GM21723 (cell line): Measurements from ENCODE around the gene GRHL1.
"Not testable (repeated sequence)": the region's sequence is repeated elsewhere in the genome, so short reads cannot be mapped to it uniquely, and the experiment has no call there.

Experiments used
- ATAC-seq: cut with Tn5 transposase; IDR thresholded peaks from one replicate; pipeline ENCODE4 v1.9.1; 2021; ENCODE audit warnings: mild to moderate bottlenecking, moderate library complexity; ENCODE audit not compliant: unreplicated experiment

GRHL1 gene

GRCh38 chr2:10007921-10008808, 56.7 kb downstream of the GRHL1 start:
- no peak for ATAC-seq

GRCh38 chr2:10008809-10009176, 57.3 kb downstream of the GRHL1 start:
- no peak for ATAC-seq

DNA sequence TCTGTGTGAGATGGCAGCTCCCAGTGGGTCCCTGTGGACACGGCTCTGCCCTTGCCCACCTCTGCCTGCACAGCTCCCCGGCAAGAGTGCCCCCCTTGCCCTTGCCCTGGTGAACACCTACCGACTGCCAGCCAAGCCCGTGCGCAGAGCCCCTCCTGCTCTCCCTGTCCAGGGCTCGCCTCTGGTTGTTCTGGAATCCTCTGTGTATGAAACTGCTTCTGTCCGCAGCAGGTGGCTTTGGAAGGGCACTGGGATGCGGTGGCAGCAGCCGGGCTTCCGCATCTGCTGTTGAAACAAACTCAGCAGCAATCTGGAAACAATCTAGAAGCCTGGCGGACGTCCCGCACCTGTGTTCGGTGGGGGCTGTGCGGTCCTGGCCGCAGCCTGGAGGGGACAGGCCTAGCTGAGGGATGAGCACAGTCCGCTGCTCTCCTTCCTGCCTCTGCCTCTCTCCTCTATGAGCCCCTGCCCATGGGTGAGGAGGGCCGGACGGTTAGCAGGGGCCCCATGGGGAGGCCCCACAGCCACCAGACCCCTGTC, 57.8 kb downstream of the GRHL1 start:
- ATAC-seq, result no peak

DNA sequence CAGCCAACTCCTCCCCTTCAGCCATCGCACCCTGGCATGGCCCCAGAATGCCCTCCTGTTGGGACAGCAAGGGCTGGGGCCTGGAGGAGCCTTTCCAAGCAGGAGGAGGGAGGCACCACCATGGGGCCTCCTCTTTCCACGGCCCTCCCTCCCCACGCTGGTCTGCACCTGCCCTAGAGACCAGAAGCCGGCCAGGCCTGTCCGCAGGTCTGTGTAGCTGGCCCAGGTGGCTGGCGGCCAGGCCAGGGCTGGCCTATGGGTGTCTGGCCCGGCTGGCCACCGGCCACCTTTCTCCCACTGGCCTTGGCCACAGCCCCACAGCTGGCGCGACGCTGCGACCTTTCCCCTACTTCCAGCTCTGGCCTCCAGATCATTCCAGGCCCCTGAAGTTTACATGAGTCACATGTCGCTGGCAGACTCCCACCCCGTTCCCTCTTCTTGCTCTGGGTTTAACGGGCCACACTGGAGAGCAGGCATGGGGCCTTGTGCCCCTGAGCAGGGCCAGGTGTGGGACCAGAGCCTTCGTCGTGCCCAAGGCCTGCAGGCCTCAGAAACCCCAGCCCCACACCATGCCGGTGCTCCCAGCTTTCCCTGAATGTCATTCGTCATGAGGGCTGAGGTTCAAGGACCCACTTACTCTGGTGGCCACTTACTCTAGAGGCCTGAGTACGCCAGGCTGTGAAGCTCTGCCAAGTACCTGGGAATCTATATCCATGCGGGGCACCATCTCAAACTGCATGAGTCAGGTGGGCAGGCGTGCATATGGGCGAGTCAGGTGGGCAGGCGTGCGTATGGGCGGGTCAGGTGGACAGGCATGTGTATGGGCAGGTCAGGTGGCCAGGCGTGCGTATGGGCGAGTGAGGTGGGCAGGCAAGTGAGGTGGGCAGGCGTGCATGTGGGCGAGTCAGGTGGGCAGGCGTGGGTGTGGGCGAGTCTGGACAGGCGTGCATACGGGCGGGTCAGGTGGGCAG, 58.6 kb downstream of the GRHL1 start:
- ATAC-seq, result no peak

DNA sequence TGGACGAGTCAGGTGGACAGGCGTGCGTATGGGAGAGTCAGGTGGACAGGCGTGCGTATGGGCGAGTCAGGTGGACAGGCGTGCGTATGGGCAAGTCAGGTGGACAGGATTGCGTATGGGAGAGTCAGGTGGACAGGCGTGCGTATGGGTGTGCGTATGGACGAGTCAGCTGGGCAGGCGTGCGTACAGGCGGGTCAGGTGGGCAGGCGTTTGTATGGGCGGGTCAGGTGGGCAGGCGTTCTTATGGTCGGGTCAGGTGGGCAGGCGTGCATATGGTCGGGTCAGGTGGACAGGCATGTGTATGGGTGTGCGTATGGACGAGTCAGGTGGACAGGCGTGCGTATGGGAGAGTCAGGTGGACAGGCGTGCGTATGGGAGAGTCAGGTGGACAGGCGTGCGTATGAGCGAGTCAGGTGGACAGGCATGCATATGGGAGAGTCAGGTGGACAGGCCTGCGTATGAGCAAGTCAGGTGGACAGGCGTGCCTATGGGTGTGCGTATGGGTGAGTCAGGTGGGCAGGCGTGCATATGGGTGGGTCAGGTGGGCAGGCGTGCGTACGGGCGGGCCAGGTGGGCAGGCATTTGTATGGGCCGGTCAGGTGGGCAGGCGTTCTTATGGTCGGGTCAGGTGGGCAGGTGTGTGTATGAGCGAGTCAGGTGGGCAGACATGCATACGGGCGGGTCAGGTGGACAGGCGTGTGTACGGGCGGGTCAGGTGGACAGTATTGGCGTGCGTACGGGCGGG, 59.5 kb downstream of the GRHL1 start:
- ATAC-seq, result not testable (repeated sequence)

DNA sequence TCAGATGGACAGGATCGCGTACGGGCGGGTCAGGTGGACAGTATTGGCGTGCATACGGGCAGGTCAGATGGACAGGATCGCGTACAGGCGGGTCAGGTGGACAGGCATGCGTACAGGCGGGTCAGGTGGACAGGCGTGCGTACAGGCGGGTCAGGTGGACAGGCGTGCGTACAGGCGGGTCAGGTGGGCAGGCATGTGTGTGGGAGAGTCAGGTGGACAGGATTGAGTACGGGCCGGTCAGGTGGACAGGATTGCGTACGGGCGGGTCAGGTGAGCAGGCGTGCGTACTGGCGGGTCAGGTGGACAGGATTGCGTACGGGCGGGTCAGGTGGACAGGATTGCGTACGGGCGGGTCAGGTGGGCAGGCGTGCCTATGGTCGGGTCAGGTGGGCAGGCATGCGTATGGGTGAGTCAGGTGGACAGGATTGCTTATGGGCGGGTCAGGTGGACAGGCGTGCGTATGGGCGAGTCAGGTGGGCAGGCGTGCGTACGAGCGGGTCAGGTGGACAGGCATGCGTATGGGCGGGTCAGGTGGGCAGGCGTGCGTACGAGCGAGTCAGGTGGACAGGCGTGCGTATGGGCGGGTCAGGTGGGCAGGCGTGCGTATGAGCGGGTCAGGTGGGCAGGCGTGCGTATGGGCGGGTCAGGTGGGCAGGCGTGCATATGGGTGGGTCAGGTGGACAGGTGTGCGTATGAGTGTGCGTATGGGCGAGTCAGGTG, 60.3 kb downstream of the GRHL1 start:
- not testable (repeated sequence) for ATAC-seq

- ATAC-seq, result not testable (repeated sequence)
Observed at GRCh38 chr2:10012366-10012962, 61.0 kb downstream of the GRHL1 start.

DNA sequence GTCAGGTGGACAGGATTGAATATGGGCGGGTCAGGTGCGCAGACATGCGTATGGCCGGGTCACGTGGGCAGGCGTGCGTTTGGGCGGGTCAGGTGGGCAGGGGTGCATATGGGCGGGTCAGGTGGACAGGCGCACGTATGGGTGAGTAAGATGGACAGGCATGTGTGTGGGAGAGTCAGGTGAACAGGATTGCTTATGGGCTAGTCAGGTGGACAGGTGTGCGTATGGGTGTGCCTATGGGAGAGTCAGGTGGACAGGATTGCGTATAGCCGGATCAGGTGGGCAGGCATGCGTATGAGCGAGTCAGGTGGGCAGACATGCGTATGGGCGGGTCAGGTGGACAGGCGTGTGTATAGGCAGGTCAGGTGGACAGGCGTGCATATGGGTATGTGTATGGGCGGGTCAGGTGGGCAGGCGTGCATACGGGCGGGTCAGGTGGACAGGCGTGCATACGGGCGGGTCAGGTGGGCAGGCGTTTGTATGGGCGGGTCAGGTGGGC, 61.5 kb downstream of the GRHL1 start:
- no peak for ATAC-seq

GRCh38 chr2:10013651-10014417, 62.3 kb downstream of the GRHL1 start:
- not testable (repeated sequence) for ATAC-seq

- ATAC-seq, result no peak
Observed at GRCh38 chr2:10014418-10015190, 63.1 kb downstream of the GRHL1 start.

DNA sequence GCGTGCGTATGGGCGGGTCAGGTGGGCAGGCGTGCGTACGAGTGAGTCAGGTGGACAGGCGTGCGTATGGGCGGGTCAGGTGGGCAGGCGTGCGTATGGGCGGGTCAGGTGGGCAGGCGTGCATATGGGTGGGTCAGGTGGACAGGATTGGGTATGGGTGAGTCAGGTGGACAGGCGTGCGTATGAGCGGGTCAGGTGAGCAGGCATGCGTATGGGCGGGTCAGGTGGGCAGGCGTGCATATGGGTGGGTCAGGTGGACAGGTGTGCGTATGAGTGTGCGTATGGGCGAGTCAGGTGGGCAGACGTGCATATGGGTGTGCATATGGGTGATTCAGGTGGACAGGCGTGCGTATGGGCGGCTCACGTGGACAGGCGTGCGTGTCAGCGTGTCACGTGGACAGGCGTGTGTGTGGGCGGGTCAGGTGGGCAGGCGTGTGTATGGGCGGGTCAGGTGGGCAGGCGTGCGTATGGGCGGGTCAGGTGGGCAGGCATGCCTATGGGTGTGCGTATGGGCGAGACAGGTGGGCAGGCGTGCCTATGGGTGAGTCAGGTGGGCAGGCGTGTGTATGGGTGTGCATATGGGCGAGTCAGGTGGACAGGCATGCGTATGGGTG, 64.0 kb downstream of the GRHL1 start:
- ATAC-seq, result not testable (repeated sequence)

GRCh38 chr2:10016001-10016801, 64.7 kb downstream of the GRHL1 start:
- no peak for ATAC-seq

DNA sequence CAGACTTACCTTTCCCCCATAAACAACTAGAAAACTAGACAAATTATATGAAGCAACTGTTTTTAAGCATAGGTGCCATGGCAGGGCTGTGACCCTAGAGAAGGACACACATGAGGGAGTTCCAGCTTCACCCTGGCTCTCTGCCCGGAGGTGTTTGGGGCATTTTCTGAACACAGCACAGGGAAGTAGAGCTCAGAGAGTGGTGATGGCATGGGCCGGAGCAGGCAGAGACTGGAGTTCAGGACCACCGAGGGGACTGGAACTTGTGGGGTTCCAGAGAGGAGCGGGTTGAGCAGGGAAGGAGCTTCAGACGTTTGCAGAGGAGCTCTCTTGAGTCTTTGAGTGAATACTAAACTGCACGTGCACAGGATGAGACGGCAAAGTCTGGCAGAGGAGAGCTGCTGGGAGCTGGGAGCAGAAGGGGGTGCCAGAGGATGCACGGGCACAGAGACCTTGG, 65.3 kb downstream of the GRHL1 start:
- no peak for ATAC-seq

GRCh38 chr2:10017313-10017941, 65.9 kb downstream of the GRHL1 start:
- ATAC-seq, result no peak

- no peak for ATAC-seq
Observed at GRCh38 chr2:10019174-10019573, 67.7 kb downstream of the GRHL1 start.
